Measurements from ENCODE around the gene PIP5KL1. TPM values are rescaled to one million over a fixed set of nuclear protein-coding genes. Genes with fewer than 3 reads are reported as not detected.

PIP5KL1 gene
- total RNA-seq, 1 donor from 2014 or later, result 2.7 TPM

DNA sequence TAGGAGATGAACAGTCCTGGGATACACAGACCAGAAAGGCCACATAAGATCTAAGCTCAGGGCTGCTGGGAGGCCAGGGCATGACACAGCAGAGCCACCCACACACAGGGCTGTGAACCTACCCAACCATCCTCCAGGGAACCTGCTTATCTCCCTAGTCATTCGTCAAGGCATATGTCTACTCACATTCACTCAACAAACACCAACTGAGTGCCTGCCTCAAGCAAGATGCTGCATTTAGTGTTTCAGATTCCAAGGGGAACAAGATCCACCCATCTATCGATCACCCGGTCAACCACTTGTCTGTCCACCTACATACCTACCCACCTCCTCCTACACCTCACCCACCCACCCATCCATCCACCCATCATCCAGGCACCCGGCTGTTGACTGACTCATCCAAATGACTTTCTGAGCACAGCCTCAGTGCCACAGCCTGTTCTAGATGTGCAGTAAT, 5.2 kb upstream of the PIP5KL1 start:
- intact Hi-C loops (cut with micrococcal nuclease), result loop anchor here (2.0 to 5.0 kb wide), 4 partner anchors 35 to 342 kb away; partner anchors contain the start of genes EEIG1, GOLGA2, PTGES2 and SWI5

DNA sequence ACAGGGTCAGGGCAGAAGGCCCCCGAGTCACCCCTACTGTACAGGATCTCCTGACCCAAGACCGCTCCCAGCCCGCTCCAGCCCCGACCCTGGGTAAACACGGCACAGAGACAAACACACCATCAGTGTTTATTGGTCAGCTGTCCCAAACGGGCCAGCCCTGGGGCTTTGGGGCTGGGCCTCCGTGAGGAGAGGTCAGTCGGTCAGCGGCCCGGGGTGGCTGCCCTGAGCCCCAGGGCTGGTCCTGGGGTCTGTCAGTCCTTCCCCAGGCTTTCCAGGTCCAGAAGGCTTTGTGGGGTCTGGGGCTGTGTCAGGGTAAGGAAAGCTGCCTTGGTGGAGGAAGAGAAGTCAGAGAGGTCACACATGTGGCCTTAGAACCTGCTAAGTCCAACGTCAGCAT, 4.4 kb upstream of the PIP5KL1 start:
- intact Hi-C loops (cut with micrococcal nuclease), result loop anchor here (5.0 kb wide), 2 partner anchors 192 to 342 kb away; partner anchors contain the start of genes GOLGA2, PTGES2 and SWI5

DNA sequence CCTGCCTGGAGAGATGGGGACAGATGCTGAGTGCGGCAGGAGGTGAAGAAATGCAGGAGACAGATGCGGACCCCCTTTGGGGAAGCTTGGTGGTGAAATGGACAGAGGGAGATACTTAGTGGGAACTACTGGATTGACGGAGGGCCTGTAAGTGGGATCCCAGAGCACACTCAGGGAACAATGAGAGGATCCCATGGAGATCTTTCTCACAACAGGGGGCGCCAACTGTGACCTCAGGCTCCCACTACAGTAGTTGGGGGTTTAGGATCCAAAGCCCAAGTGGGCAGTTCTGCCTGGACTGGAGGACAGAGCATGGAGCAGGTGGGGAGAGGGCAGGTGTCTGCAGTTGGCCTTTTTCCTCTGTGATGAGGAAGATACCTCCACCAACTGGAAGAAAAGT, 3.7 kb upstream of the PIP5KL1 start:
- intact Hi-C loops (cut with micrococcal nuclease), result no loop called here

DNA sequence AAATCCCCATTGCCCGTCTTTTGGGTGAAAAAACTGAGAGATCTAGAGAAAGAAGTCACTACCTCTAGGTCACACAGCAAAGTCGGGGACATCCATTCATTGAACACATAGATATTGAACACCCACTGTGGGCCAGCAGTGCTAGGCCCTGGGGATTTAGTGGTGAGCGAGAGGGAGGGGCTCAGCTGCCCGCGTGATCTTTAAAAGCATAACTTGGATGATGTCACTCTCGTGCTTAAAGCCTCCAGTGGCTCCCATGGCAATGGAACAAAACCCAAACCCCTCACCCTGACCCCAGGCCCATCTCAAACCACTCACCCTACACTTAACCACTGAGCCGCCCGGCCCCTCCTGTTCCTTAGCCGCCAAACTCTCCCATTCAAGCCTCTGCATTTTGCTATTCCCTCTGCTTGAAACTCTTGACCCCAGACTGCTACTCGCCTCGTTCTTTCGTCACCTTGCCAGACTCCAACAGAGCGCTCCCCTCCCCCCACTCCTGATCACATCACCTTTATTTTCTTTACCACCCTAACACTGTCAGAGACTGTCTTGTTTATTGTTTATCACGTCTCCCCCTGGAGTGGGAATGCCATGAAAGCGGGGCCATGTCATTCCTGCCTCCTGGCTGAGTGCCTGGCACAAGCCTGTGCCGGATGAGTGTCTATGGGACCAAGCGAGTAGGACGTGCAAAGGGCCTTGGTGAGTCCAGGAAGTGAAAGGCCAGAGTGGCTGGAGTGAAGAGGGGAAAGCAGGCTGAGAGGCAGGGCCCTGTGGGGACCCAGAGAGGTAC, 710 bp upstream of the PIP5KL1 start:
- intact Hi-C loops (cut with micrococcal nuclease), result no loop called here

DNA sequence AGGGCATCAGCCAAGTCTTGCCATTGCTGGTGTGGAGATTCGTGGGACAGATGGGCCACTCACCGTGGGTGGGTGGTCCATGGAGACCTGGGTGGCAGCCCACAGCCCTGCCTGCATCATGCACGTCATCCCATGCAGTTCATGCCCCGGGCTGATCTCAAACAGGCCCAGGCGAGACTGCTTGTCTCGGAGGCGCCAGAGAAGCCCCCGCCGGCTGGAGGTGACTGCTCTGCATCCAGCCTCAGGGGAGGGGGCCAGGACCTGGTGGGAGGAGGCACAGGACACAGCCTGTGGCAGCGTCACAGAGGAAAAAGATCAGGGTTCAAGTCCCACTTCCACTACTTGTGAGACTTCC, 975 bp downstream of the PIP5KL1 start:
- intact Hi-C loops (cut with micrococcal nuclease), result loop anchor here (10.0 kb wide), 1 partner anchor 705 kb away; no protein-coding TSS in a partner anchor

DNA sequence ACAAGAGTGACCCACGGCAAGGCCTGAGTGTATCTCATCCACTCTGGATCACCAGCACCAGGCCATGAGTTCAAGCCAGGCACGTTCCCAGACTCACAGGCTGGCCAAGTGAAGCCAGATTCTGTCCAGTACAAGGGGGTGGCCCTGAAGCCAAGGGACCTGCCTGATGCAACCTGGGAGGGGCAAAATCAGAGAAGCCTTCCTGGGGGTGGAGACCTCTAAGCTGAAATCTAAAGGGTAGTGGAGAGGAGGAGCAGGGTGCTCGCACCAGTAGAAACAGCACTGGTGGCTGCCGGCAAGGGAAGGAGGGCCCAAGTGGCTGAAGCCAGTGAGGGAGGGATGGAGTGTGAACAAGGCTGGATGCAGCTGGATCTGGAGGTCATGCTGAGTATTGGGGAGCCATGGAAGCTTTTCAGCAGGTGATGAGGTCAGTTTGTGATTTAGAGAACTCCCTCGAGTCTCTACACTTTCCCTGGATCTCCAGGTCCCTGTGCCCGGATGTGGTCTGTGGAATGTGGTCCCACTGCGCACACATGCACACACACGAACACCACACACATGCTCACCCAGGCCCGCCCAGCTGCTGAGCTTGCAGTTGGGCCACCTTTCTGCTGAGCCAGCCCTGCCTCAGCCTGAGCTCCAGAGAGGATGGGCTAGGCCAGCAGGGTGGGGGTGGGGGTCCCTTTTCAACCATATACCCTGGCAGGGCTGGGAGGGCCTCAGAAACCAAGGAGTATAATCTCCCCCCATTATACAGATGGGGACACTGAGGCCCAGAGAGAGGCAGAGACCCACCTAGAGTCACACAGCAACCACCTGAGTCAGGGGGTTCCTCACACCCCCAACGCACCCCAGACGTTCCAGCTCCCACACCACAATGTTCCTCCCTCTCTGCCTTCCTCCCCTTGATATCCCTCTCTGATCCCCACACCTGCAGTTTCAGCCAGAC, 1.6 kb downstream of the PIP5KL1 start:
- intact Hi-C loops (cut with micrococcal nuclease), result loop anchor here (10.0 kb wide), 1 partner anchor 704 kb away; no protein-coding TSS in a partner anchor

DNA sequence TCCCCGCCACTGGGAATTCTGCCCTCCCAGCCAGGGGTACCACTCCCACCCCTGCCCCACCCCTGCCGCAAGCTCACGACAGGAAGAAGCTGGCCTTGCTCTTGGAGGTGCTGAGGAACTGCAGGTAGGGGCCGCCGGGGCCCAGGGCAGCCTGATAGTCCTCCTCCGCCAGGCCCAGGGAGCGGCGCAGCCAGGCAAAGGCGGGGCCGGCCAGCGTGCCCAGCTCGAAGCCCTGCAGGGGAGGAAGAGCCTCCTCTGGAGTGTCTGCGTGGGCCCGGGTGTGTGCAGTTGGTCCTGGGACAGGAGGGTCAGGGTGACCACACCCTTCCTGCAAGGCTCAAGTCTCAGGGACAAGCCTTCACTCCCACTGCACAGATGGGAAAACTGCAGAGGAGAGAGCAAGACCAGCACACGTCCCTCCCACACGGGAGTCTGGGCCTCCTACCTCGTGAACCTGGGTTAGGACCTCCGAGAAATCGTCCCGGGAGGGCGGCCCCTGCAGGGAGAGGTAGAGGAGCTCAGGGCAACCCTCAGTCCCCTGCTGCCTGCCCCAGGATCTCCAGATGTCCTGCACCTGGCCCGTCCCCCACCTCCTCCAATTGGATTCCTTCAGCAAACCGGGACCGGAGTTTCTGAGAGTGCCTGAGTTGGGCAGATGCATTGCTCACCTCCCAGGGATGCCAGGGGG, 2.4 kb downstream of the PIP5KL1 start:
- intact Hi-C loops (cut with micrococcal nuclease), result loop anchor here (10.0 kb wide), 1 partner anchor 703 kb away; no protein-coding TSS in a partner anchor

DNA sequence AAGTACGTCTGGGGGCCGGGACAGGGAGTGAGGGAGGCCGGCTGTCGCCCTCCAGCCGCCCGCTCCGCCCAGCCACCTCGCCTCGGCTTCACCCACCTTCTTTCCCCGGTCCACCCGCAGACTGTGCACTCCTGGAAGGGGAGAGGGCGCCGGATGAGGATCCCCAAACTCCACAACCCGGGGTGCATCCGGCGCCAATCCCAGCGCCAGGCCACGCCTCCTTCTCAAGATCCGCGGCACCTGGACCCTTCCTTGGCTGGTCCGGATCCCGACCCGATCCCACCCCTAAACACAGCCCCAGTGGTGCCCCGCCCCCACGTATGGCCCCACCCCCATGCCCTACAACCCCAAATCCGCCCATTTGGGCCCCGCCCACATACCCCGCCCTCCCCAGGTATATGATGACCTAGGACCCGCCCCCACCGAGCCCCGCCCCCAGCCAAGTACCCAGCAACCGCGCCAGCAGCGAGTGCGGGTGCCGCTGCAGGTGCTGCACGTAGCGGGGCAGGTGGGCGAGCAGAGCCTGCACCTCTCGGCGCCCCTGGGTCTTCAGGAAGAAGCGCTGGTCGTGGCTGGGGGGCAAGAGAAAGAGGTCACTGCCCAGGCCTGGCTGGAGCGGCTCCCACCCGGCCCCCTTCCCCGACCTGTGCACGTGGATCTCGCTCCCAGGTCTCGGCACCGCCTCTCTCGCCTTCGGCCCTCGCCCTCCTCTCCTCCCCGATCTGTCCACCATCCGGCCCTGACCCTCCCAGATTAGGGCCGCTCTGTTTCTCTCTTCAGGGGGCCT, 3.2 kb downstream of the PIP5KL1 start:
- intact Hi-C loops (cut with micrococcal nuclease), result loop anchor here (10.0 kb wide), 1 partner anchor 703 kb away; no protein-coding TSS in a partner anchor

DNA sequence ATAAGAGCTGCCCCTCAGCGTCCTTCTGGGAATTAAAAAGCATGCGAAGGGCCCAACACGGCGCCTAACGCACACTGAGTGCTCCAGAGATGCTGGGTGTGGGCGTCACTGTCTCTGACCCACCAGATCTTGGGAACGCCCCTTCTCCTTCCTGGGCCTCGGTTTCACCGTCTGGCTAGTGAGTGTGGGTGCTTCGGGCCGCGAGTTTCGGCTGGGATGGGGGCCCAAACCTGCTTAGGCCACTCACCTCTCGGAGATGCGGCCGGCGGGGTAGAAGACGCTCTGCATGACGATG, 3.7 kb downstream of the PIP5KL1 start:
- intact Hi-C loops (cut with micrococcal nuclease), result loop anchor here (10.0 kb wide), 1 partner anchor 702 kb away; no protein-coding TSS in a partner anchor

DNA sequence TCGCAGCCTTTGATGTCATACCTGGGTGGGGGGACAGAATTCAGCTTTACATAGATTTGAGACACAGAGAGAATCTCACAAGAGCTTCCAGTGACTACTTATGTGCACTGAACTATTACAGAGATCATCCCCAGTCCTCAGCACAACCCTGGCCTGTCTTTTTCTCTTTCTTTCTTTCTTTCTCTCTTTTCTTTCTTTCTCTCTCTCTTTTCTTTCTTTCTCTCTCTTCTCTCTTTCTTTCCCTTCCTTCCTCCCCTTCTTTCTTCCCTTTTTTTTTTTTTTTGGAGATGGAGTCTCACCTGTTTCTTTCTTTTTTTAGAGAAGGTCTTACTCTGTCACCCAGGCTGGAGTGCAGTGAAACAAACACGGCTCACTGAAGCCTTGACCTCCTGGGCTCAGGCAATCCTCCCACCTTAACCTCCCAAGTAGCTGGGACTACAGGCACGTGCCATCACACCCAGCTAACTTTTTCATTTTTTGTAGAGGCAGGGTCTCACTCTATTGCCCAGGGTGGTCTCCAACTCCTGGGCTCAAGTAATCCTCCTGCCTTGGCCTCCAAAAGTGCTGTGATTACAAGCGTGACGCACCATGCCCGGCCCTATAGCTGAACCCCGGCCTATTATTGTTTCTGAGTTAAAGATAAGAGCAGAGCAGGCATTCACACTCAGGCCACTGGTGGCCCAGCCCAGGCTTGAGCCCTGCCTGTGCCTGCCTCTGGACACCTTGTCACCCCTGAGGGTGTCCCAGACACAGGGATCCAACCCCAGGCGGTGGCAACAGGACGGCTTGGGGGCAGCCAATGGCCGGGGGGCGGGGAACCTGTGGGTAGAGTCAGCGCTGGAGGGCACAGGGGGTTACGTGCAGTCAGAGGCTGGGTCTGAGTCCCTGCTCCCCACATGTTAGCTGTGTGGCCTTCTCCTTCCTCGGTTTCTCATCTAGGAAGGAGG, 4.3 kb downstream of the PIP5KL1 start:
- intact Hi-C loops (cut with micrococcal nuclease), result loop anchor here (10.0 kb wide), 1 partner anchor 701 kb away; no protein-coding TSS in a partner anchor

DNA sequence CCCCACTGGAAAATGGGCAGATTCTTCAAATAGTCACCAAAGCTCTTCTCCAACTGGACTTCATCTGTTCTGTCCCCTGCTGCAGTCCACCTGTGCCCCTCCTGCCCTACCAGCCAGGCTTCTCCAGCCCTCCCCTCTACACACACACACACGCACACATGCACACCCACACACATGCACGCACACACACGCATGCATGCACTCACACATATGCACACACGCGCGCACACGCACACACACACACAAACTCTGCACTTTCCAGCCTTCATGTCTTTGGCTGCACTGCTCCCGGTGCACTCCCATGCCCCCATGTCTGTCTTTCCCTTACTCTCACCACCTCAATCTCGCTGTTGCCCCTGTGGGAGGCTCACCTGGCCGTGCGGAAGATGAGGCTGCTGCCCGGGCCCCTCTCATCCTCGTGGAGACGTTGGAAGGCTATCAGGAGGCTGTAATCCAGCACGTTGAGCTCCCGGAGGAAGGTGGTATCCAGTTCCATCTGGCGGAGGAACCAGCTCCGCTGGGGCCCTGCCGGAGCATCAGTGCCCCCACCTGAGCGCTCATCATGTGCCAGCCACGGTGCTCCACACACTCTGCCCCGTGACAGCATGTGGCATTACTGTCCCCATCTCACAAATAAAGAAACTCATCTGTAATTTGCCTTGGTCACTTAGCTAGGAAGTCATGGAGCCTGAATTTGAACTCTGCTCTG, 5.7 kb downstream of the PIP5KL1 start:
- intact Hi-C loops (cut with micrococcal nuclease), result loop anchor here (10.0 kb wide), 1 partner anchor 700 kb away; no protein-coding TSS in a partner anchor

DNA sequence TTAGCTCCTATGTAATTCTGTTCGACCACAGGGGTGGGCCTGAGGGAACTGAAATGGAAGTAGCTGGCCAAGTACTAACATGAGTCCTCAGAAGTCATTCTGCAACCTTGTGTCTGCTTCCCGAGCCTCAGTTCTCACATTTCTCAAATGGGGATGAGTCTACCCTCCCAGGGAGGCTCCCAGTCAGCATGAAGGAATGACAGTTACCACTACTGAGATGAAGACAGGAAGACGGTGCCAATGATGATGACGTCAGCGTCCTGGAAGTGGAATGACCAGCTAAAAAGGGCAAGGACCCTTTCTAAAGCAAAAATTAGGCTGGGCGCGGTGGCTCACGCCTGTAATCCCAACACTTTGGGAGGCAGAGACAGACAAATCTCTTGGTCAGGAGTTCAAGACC, 6.8 kb downstream of the PIP5KL1 start:
- intact Hi-C loops (cut with micrococcal nuclease), result loop anchor here (10.0 kb wide), 1 partner anchor 699 kb away; no protein-coding TSS in a partner anchor

DNA sequence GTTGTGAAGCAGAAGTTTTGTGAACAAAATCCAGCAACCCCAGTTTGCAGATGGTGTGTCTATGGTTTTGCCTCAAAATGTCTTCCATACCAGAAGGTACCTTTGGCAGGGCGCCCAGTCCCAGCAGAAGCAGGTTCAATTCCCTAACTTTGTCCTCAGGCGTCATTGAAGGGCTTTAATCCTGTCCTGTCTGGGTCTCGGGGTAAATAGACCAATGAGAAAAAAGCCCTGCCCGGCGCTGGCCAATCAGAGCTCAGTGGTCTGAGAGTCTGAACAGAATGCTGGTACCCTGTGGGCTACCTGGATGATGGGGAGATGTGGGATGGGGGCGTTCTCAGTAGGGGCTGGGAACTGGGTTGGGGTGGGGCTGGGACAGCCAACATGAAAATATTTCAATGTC, 7.5 kb downstream of the PIP5KL1 start:
- intact Hi-C loops (cut with micrococcal nuclease), result loop anchor here (10.0 kb wide), 1 partner anchor 698 kb away; no protein-coding TSS in a partner anchor

DNA sequence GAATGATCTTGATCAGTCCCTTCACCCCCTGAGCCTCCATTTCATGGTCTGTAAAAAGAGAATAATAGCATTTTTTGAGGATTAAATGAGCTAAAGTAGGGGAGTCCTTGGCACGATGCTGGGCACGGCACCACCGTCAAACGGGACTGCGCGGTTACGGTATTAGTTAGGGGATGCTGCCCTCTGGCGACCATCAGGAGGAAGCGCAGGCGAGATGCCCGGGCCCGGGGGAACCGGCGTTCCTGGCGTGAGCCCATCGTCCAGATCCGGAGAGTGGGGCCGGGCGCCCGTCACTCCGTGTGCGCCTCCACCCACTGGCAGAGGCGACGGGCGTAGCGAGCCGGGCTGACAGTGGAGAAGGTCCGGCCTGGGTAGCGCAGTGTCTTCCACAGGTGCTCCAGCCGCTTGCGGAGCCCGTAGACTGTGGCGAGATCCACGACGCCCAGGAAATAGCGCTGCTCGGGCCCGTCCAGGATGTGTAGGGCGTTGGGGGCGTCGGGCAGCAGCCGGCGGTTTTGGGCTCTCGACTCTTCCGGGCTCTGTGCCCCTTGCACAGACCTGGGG, 8.9 kb downstream of the PIP5KL1 start:
- intact Hi-C loops (cut with micrococcal nuclease), result loop anchor here (1.0 to 10.0 kb wide), 4 partner anchors 51 to 697 kb away; partner anchors contain the start of gene TOR2A

DNA sequence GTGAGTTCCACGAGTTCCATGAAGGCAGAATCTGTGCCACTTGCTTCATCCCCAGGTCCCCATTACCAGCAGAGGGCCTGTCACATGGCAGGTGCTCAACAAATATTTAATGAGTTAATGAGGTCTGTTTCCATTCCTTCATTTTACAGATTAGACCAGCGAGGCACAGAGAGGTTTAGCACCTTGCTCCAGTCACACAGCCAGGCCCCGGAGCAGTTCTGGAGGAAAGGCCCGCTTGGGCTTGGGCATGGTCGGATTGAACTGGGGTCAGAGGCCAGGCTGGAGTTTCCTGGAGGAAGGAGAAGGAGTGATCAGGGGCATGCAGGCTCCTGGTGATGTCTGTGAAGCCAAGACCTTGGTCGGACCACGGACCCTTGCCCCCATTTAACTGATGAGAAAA, 9.8 kb downstream of the PIP5KL1 start:
- intact Hi-C loops (cut with micrococcal nuclease), result loop anchor here (1.0 to 10.0 kb wide), 4 partner anchors 50 to 696 kb away; partner anchors contain the start of gene TOR2A

DNA sequence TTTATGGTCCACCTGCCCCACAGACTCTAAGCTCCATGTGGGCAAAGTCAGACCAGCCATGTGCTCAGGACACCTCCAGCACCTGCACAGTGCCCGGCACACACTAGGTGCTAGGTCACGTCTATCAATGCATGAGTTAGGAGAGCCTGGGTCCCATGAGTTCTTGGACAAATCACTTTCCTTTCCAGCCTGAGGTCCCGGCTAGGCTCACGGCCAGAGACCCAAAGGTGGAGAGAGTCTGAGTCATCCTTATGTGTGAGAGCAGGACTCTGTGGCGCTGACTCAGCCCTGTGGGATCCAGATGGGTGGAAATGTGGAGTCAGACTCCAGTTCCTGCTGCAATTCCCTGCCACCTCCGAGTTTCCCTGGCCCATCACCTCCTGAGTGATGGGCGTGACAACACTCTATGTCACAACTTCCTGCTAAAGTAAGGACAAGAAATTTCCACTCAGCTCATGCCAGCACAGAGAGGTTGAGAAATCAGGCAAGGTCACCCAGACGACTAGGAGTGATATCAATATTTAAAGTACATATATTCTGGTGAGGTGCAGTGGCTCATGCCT, 11.2 kb downstream of the PIP5KL1 start:
- intact Hi-C loops (cut with micrococcal nuclease), result loop anchor here (2.0 to 5.0 kb wide), 2 partner anchors 147 to 415 kb away; no protein-coding TSS in a partner anchor
